OCI-M2 (cell line): ENCODE data around the gene SHROOM2.
"Not testable (repeated sequence)": the region's sequence is repeated elsewhere in the genome, so short reads cannot be mapped to it uniquely, and the experiment has no call there.

ENCODE experiments used
- DNase-seq: peaks from one replicate; lab custom pipeline; 2025; ENCODE audit not compliant: unreplicated experiment; lab: John Stamatoyannopoulos, UW

The SHROOM2 gene

GRCh38 chrX:9829308-9830267 is 43.4 kb downstream of the SHROOM2 start:
- no peak for DNase-seq

GRCh38 chrX:9832811-9833210 is 46.6 kb downstream of the SHROOM2 start:
- no peak for DNase-seq

GRCh38 chrX:9835585-9836210 is 49.5 kb downstream of the SHROOM2 start:
- DNase-seq, result no peak

GRCh38 chrX:9842541-9842940 is 56.3 kb downstream of the SHROOM2 start:
- DNase-seq, result no peak

GRCh38 chrX:9844936-9845577 is 58.8 kb downstream of the SHROOM2 start:
- DNase-seq, result no peak

GRCh38 chrX:9845578-9845952 is 59.3 kb downstream of the SHROOM2 start:
- no peak for DNase-seq

- no peak for DNase-seq
Measured at GRCh38 chrX:9846631-9847030, 60.4 kb downstream of the SHROOM2 start.

- no peak for DNase-seq
Measured at GRCh38 chrX:9847071-9847470, 60.8 kb downstream of the SHROOM2 start.

- no peak for DNase-seq
Measured at GRCh38 chrX:9848718-9849479, 62.7 kb downstream of the SHROOM2 start.

GRCh38 chrX:9851890-9852289 is 65.7 kb downstream of the SHROOM2 start:
- DNase-seq, result no peak

- DNase-seq, result no peak
Measured at GRCh38 chrX:9853307-9853706, 67.1 kb downstream of the SHROOM2 start.

- no peak for DNase-seq
Measured at GRCh38 chrX:9855561-9856283, 69.5 kb downstream of the SHROOM2 start.

GRCh38 chrX:9856588-9856987 is 70.4 kb downstream of the SHROOM2 start:
- no peak for DNase-seq

GRCh38 chrX:9857575-9858474 is 71.6 kb downstream of the SHROOM2 start:
- no peak for DNase-seq

- not testable (repeated sequence) for DNase-seq
Measured at GRCh38 chrX:9858684-9859083, 72.5 kb downstream of the SHROOM2 start.

GRCh38 chrX:9859711-9860555 is 73.7 kb downstream of the SHROOM2 start:
- no peak for DNase-seq

GRCh38 chrX:9860826-9861225 is 74.6 kb downstream of the SHROOM2 start:
- DNase-seq, result no peak

GRCh38 chrX:9861711-9862110 is 75.5 kb downstream of the SHROOM2 start:
- no peak for DNase-seq

- DNase-seq, result no peak
Measured at GRCh38 chrX:9862525-9862924, 76.3 kb downstream of the SHROOM2 start.
